ENCODE measurements around the gene OPN4.

DNA sequence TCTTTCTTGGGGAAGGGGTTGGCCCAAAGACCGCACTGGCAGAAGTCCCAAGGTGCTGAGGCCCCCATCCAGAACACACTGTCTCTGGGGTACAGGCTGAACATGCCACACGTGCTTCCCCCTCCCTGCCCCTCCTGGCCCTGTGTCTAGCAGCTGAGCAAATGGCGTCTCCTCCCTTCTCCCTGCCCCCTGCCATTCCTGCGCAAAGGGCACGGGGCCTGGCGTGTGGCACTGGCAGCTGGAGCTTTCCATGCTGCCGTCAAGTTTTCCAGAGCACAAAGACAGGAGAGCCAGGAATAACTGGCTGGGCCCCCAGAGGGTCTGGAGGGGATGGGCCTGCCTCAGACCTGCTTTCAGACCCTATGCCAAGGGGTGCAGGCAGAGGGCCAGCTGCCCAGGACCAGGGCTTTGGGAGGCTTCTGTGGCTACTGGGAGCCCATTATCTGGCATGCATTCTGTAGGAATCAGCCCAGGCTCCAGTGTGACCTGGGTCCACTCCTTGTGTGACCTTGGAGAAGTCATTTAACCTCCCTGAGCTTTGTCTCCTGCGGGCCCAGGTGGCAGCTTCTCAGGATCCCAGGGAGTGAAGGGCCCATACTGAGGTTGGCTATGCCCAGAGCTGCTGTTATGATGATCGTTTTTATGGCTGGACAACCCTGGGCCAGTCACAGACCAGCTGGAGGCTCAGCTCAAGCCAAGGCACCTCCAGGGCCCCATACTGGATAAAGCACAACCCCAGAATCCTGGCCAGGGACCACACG lies 13.3 kb downstream of the OPN4 start:
- TF ChIP-seq EP300 (IDR thresholded peaks at IDR 0.05), result no peak
- TF ChIP-seq, protein P1, sequence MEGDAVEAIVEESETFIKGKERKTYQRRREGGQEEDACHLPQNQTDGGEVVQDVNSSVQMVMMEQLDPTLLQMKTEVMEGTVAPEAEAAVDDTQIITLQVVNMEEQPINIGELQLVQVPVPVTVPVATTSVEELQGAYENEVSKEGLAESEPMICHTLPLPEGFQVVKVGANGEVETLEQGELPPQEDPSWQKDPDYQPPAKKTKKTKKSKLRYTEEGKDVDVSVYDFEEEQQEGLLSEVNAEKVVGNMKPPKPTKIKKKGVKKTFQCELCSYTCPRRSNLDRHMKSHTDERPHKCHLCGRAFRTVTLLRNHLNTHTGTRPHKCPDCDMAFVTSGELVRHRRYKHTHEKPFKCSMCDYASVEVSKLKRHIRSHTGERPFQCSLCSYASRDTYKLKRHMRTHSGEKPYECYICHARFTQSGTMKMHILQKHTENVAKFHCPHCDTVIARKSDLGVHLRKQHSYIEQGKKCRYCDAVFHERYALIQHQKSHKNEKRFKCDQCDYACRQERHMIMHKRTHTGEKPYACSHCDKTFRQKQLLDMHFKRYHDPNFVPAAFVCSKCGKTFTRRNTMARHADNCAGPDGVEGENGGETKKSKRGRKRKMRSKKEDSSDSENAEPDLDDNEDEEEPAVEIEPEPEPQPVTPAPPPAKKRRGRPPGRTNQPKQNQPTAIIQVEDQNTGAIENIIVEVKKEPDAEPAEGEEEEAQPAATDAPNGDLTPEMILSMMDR (IDR thresholded peaks at IDR 0.05), result no peak
- TF ChIP-seq POLR2A (IDR thresholded peaks at IDR 0.05), result no peak
- TF ChIP-seq POLR2AphosphoS5 (IDR thresholded peaks at IDR 0.05), result no peak
